T-cell (primary cell): Measurements from ENCODE around the gene UNC79. TPM values are rescaled to one million over a fixed set of nuclear protein-coding genes. Genes with fewer than 3 reads are reported as not detected.

Experiments
- ATAC-seq, 4 experiments: fragments of 200-7000 bp in 3 of 4; fragments of 150-1000 bp in 1 of 4; cut with Tn5 transposase; replicated peaks in 1 of 4; 1 replicate in 3 of 4; 2 replicates in 1 of 4; pipeline ENCODE4 v1.10.0; 2021; ENCODE audit warnings: moderate library complexity in 3 of 4, mild to moderate bottlenecking in 2 of 4, moderate number of reproducible peaks in 1 of 4
- CTCF ChIA-PET, 2 donors: fragments of 300-600 bp; sonication (Branson Sonifier 250); formaldehyde crosslinking; loops; one replicate each; lab custom pipeline; 2022; ENCODE audit warnings: antibody characterized with exemption in 2 of 2; lab: Charles Lee
- POLR2A ChIA-PET, 2 donors: fragments of 300-600 bp; sonication (Branson Sonifier 250); formaldehyde crosslinking; loops; one replicate each; lab custom pipeline; 2022; ENCODE audit warnings: antibody characterized with exemption in 2 of 2; lab: Charles Lee
- DNase-seq, 35 experiments: peaks; one replicate each; pipeline versions ENCODE4 v3.0.0 to v3.0.0-alpha.2; 2013 to 2023
- H3K27ac ChIP-seq: one replicate; pipeline ENCODE4 v1.5.1; 2013; ENCODE audit warnings: low read length
- H3K27me3 ChIP-seq, 2 experiments: replicated peaks in 1 of 2; 1 replicate in 1 of 2; 2 replicates in 1 of 2; pipeline versions ENCODE4 v1.6.1 to v1.7.0; 2013; ENCODE audit warnings: low read length in 1 of 2, mixed read lengths in 1 of 2; ENCODE audit not compliant: control insufficient read depth in 2 of 2, insufficient read depth in 2 of 2; ENCODE audit errors: extremely low read depth in 1 of 2
- H3K36me3 ChIP-seq, 2 donors: 1 replicate in 1 of 2; 2 replicates in 1 of 2; pipeline versions ENCODE4 v1.6.1 to v1.7.0; 2013; ENCODE audit warnings: low read length in 1 of 2; ENCODE audit not compliant: control insufficient read depth in 2 of 2, insufficient read depth in 1 of 2; ENCODE audit errors: extremely low read depth in 1 of 2
- H3K4me1 ChIP-seq, 2 experiments: 1 replicate in 1 of 2; 2 replicates in 1 of 2; pipeline versions ENCODE4 v1.6.1 to v1.7.0; 2013; ENCODE audit warnings: low read length in 2 of 2, mixed read lengths in 1 of 2; ENCODE audit not compliant: insufficient read depth in 2 of 2, control insufficient read depth in 1 of 2; ENCODE audit errors: extremely low read depth in 1 of 2
- H3K4me3 ChIP-seq, 2 donors: 1 replicate in 1 of 2; 2 replicates in 1 of 2; pipeline versions ENCODE4 v1.5.1 to v1.7.0; 2013; ENCODE audit warnings: mild to moderate bottlenecking in 2 of 2, low read length in 1 of 2, moderate library complexity in 1 of 2; ENCODE audit not compliant: control insufficient read depth in 1 of 2; ENCODE audit errors: extremely low read depth in 1 of 2
- H3K9me3 ChIP-seq: 2 replicates; pipeline ENCODE4 v1.7.0; 2013
- H3K27ac Mint-ChIP-seq, 2 donors: one replicate each; pipeline ENCODE4 v1.8.0; 2020 to 2021; ENCODE audit warnings: mild to moderate bottlenecking in 2 of 2, mixed read lengths in 2 of 2
- H3K27me3 Mint-ChIP-seq, 2 donors: one replicate each; pipeline ENCODE4 v1.8.0; 2021 to 2022; ENCODE audit warnings: mixed read lengths in 2 of 2
- H3K36me3 Mint-ChIP-seq: one replicate; pipeline ENCODE4 v1.8.0; 2021; ENCODE audit warnings: mixed read lengths
- H3K4me1 Mint-ChIP-seq, 3 donors: one replicate each; pipeline ENCODE4 v1.8.0; 2020 to 2022; ENCODE audit warnings: mixed read lengths in 3 of 3, mild to moderate bottlenecking in 1 of 3
- H3K4me3 Mint-ChIP-seq, 3 donors: one replicate each; pipeline ENCODE4 v1.8.0; 2020 to 2022; ENCODE audit warnings: mild to moderate bottlenecking in 3 of 3, mixed read lengths in 3 of 3, moderate library complexity in 3 of 3
- H3K9me3 Mint-ChIP-seq, 3 donors: one replicate each; pipeline ENCODE4 v1.8.0; 2020 to 2022; ENCODE audit warnings: mixed read lengths in 3 of 3
- WGBS: methylation state at CpG from one replicate; pipeline ENCODE4 v1.1.5; 2013; ENCODE audit warnings: missing lambda C conversion rate; ENCODE audit not compliant: insufficient coverage; 5-methylcytosine and 5-hydroxymethylcytosine counted together
- total RNA-seq, 35 experiments: library from RNA in 6 of 35; stranded (reverse) in 6 of 35; fragments of 120-200 nt in 1 of 35; gene quantifications; one replicate each; pipeline versions ENCODE4 v1.2.1 to v1.2.4 and lab custom pipeline; 2013 to 2026

UNC79 gene
- total RNA-seq, 5 donors from 2014 or later (not counting 1 experiment from before 2014, with no cell fraction given): 0.06 to 0.07 TPM; not detected in 3

- POLR2A ChIA-PET: no interaction called here
- Histone ChIP-seq H3K27me3 (peaks cover 0 to 22% of the 10 kb centered on the region in 2 experiments), H3K4me3 (no peak overlapping the region), H3K36me3 (no peaks in the 10 kb centered on the region), H3K4me1 (no peaks in the 10 kb centered on the region), H3K27ac (no peak overlapping the region), H3K9me3 (no peaks in the 10 kb centered on the region)
- no peaks in the 10 kb centered on the region for H3K4me1 Mint-ChIP-seq
- WGBS: 83% methylated on average over 12 of the region's 21 CpGs
- no peak overlapping the region for H3K27ac Mint-ChIP-seq
- peaks cover 0 to 6% (median 0%) of the 10 kb centered on the region in 3 donors for H3K9me3 Mint-ChIP-seq
- no peaks in the 10 kb centered on the region for H3K36me3 Mint-ChIP-seq
- CTCF ChIA-PET: no interaction called here
- H3K27me3 Mint-ChIP-seq: peaks cover 19 to 35% of the 10 kb centered on the region in 2 donors
- DNase-seq: no peak
- H3K4me3 Mint-ChIP-seq: no peak overlapping the region
- ATAC-seq: no peak
Observed at GRCh38 chr14:93706360-93706955, 275.7 kb downstream of the UNC79 start.

- Histone ChIP-seq H3K27me3 (peaks cover 0 to 24% of the 10 kb centered on the region in 2 experiments), H3K4me1 (no peaks in the 10 kb centered on the region), H3K9me3 (no peaks in the 10 kb centered on the region), H3K4me3 (no peak overlapping the region), H3K27ac (no peak overlapping the region), H3K36me3 (no peaks in the 10 kb centered on the region)
- ChIA-PET CTCF (no interaction called here), POLR2A (no interaction called here)
- H3K4me3 Mint-ChIP-seq: no peak overlapping the region
- WGBS: no CpG with 5 or more reads among the region's 3 CpGs
- H3K27ac Mint-ChIP-seq: no peak overlapping the region
- no peaks in the 10 kb centered on the region for H3K4me1 Mint-ChIP-seq
- no peaks in the 10 kb centered on the region for H3K9me3 Mint-ChIP-seq
- ATAC-seq (no peak), DNase-seq (no peak)
- peaks cover 14 to 25% of the 10 kb centered on the region in 2 donors for H3K27me3 Mint-ChIP-seq
- H3K36me3 Mint-ChIP-seq: no peaks in the 10 kb centered on the region
Observed at GRCh38 chr14:93707475-93707874, 276.7 kb downstream of the UNC79 start.

GRCh38 chr14:93708311-93708734, 277.6 kb downstream of the UNC79 start:
- ChIA-PET CTCF (no interaction called here), POLR2A (no interaction called here)
- H3K36me3 Mint-ChIP-seq: no peaks in the 10 kb centered on the region
- Histone ChIP-seq H3K4me1 (no peaks in the 10 kb centered on the region), H3K4me3 (no peak overlapping the region), H3K27ac (no peak overlapping the region), H3K36me3 (no peaks in the 10 kb centered on the region), H3K27me3 (peaks cover 0 to 29% of the 10 kb centered on the region in 2 experiments), H3K9me3 (no peaks in the 10 kb centered on the region)
- WGBS: 77% methylated on average over 6 of the region's 6 CpGs
- ATAC-seq (no peak), DNase-seq (no peak)
- no peak overlapping the region for H3K4me3 Mint-ChIP-seq
- no peaks in the 10 kb centered on the region for H3K4me1 Mint-ChIP-seq
- H3K27me3 Mint-ChIP-seq: peaks cover 7 to 17% of the 10 kb centered on the region in 2 donors
- H3K9me3 Mint-ChIP-seq: no peaks in the 10 kb centered on the region
- no peak overlapping the region for H3K27ac Mint-ChIP-seq

GRCh38 chr14:93708800-93709199, 278.1 kb downstream of the UNC79 start:
- H3K9me3 Mint-ChIP-seq: no peaks in the 10 kb centered on the region
- Histone ChIP-seq H3K4me3 (no peak overlapping the region), H3K27ac (no peak overlapping the region), H3K4me1 (no peaks in the 10 kb centered on the region), H3K27me3 (peaks cover 0 to 33% of the 10 kb centered on the region in 2 experiments), H3K9me3 (no peaks in the 10 kb centered on the region), H3K36me3 (no peaks in the 10 kb centered on the region)
- H3K27ac Mint-ChIP-seq: no peak overlapping the region
- H3K4me1 Mint-ChIP-seq: no peaks in the 10 kb centered on the region
- peaks cover 2 to 12% of the 10 kb centered on the region in 2 donors for H3K27me3 Mint-ChIP-seq
- H3K36me3 Mint-ChIP-seq: no peaks in the 10 kb centered on the region
- H3K4me3 Mint-ChIP-seq: no peak overlapping the region
- DNase-seq: no peak
- ChIA-PET POLR2A (no interaction called here), CTCF (no interaction called here)
- ATAC-seq: no peak
- WGBS: 23% methylated on average over 1 of the region's 5 CpGs

- Mint-ChIP-seq H3K9me3 (no peaks in the 10 kb centered on the region), H3K4me3 (no peak overlapping the region), H3K4me1 (no peaks in the 10 kb centered on the region), H3K36me3 (no peaks in the 10 kb centered on the region), H3K27ac (no peak overlapping the region), H3K27me3 (peaks cover 2 to 10% of the 10 kb centered on the region in 2 donors)
- H3K4me3 ChIP-seq: no peak overlapping the region
- DNase-seq (no peak), ATAC-seq (no peak)
- WGBS: 100% methylated on average over 1 of the region's 4 CpGs
- H3K9me3 ChIP-seq: no peaks in the 10 kb centered on the region
- POLR2A ChIA-PET: no interaction called here
- peaks cover 0 to 30% of the 10 kb centered on the region in 2 experiments for H3K27me3 ChIP-seq
- CTCF ChIA-PET: no interaction called here
- no peaks in the 10 kb centered on the region for H3K4me1 ChIP-seq
- no peak overlapping the region for H3K27ac ChIP-seq
- H3K36me3 ChIP-seq: no peaks in the 10 kb centered on the region
Observed at GRCh38 chr14:93709249-93709648, 278.5 kb downstream of the UNC79 start.

GRCh38 chr14:93712079-93712837, 281.5 kb downstream of the UNC79 start:
- H3K36me3 ChIP-seq: no peaks in the 10 kb centered on the region
- Mint-ChIP-seq H3K4me1 (no peaks in the 10 kb centered on the region), H3K36me3 (no peaks in the 10 kb centered on the region), H3K27me3 (peaks cover 12 to 16% of the 10 kb centered on the region in 2 donors), H3K27ac (no peak overlapping the region), H3K9me3 (no peaks in the 10 kb centered on the region), H3K4me3 (no peak overlapping the region)
- ChIA-PET CTCF (no interaction called here), POLR2A (no interaction called here)
- 74% methylated on average over 5 of the region's 9 CpGs for WGBS
- no peaks in the 10 kb centered on the region for H3K4me1 ChIP-seq
- no peaks in the 10 kb centered on the region for H3K9me3 ChIP-seq
- peaks cover 0 to 26% of the 10 kb centered on the region in 2 experiments for H3K27me3 ChIP-seq
- no peak for ATAC-seq
- no peak overlapping the region for H3K27ac ChIP-seq
- H3K4me3 ChIP-seq: no peak overlapping the region
- no peak for DNase-seq
